ENCODE measurements around the gene OPCML.

OPCML gene

DNA sequence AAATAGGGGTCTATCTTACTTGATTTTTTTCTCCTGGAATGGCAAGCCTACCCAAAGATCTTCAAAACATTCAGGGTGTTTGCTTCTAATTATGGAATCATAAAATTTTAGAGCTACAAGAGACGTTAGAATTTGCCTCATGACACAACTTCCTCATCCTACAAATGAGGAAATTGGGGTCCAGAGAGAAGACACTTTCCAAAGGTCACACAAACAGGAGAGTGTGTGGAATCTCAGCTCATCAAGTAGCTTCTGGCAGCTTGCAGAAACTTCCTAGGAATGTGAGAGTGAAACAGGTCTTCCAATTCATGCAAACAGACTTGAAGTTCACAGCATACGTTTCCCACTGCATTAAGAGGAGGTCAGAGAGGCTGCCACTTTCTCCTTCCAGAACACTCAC, 976.0 kb downstream of the OPCML start:
- in situ Hi-C loops (cut with HindIII; ENCODE audit: low sequenced_read_pairs): no loop called here

DNA sequence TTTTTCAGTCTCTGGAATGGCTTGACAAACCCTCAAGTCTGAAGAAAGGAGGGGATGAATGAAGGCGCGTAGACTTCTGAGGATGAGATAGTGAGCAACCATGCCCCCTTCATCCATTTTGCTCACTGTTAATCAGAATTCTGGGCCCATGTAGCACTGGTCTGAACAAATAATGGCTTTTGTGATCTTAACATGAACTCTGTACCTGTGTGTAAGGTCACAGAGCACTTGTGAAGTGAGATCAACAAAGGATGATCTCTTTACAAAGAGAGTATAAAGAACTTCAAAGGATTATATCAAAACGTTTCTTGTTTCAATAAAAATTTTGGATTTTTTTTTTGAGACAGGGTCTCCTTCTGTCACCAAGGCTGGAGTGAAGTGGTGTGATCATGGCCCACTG, 976.7 kb downstream of the OPCML start:
- in situ Hi-C loops (cut with HindIII; ENCODE audit: low sequenced_read_pairs): no loop called here

DNA sequence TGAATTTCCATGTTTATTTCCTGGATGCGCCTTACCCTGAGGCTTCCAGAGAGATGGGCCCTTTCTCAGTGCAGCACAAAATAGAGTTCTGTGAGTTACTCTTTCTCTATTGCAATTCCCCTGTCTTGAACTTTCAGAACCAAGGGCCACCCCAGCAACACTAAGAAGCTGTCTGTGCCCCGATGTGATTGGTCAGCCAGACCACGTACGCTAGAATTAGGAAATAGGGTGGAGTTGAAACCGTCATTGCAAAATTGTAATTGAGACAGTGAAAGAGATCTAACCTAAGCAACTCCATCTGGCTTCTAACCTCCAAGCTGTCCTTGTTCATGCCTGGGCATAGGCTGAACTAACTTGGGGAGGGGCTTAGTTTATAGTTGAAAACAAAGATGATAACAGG, 981.3 kb downstream of the OPCML start:
- in situ Hi-C loops (cut with HindIII; ENCODE audit: low sequenced_read_pairs): no loop called here

DNA sequence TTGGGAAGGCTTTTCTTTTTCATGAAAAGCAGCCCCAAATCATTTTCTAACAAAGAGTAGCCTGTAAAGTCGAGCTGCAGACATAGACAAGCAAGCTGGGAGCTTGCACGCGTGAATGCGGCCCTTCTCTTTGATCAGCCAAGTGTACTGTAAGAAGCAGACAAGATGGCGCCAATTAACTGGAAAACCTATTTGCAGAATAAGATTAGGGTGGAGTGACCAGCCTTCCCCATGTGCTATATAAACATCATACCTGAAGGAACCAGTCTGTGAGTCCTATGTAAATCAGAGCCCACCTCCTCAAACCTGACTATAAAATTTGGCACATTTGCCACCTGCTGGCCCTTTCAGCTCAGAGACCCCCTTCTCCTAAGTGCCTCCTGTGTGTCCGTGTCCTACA, 982.7 kb downstream of the OPCML start:
- in situ Hi-C loops (cut with HindIII; ENCODE audit: low sequenced_read_pairs): no loop called here

DNA sequence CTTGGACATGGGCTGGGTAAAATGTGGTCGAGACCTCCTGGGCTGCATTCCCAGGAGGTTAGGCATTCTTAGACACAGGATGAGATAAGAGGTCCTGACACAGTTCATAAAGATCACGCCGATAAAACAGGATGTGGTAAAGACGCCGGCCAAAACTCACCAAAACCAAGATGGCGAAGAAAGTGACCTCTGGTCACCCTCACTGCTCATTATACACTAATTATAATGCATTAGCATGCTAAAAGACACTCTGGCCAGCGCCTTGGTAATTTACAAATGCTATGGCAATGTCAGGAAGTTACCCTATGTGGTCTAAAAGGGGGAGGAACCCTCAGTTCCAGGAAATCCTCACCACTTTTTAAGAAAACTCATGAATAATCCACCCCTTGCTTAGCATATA, 983.3 kb downstream of the OPCML start:
- in situ Hi-C loops (cut with HindIII; ENCODE audit: low sequenced_read_pairs): no loop called here

DNA sequence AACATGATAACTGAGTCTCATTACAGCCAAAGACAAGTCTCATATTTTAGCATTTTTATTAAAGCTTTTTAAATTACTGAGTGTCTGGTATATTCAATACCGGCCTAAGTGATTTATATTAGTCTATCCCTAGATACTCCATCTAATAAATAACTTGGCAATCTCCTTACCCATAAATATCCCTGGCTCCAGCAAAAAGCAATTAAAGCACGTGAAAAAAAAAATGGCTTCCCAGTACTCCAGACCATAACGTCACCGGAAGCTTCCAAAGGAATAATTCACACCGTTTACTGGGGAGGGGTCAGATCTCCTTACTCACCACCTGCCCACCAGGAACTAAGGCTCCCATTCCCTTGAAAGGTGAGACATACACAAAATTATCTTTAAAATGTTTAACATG, 988.3 kb downstream of the OPCML start:
- in situ Hi-C loops (cut with HindIII; ENCODE audit: low sequenced_read_pairs): no loop called here

DNA sequence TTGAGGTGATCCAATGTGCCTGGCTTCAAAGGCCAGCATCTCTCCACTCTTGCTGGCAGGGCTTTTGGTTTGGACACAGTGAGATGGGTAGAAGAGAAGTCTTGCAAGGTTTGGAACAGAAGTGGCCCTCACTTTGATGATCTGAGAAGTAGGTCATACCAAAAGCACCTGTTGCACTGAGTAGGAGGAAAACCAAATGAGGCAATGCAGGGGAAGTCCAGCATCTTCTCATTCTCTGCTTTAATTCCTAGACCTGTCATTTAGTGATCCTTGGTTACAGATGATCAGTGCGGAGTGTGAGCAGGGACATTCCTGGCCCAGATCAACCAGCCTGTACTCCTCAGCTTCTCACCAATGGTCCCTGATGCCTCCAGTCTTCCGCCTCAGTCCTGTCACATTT, 990.5 kb downstream of the OPCML start:
- in situ Hi-C loops (cut with HindIII; ENCODE audit: low sequenced_read_pairs): no loop called here

DNA sequence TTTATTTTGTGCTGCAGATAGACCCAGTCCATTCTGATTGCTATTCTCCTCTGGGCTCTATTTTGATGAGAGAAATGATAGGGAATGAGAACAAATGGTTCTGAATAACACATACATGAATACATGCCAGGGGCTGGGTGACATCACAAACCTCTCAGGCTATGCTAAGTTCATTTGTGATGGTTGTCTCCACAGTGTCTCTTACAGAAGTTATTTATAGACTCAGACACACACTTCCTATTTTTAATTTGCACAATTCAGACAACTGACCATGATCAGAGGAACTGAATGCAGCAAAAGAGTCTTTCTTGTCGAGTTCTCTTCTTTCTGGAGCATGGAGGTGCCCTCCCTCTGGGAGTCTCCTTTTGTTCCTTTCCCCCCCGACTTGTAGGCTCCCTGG, 991.7 kb downstream of the OPCML start:
- in situ Hi-C loops (cut with HindIII; ENCODE audit: low sequenced_read_pairs): no loop called here

DNA sequence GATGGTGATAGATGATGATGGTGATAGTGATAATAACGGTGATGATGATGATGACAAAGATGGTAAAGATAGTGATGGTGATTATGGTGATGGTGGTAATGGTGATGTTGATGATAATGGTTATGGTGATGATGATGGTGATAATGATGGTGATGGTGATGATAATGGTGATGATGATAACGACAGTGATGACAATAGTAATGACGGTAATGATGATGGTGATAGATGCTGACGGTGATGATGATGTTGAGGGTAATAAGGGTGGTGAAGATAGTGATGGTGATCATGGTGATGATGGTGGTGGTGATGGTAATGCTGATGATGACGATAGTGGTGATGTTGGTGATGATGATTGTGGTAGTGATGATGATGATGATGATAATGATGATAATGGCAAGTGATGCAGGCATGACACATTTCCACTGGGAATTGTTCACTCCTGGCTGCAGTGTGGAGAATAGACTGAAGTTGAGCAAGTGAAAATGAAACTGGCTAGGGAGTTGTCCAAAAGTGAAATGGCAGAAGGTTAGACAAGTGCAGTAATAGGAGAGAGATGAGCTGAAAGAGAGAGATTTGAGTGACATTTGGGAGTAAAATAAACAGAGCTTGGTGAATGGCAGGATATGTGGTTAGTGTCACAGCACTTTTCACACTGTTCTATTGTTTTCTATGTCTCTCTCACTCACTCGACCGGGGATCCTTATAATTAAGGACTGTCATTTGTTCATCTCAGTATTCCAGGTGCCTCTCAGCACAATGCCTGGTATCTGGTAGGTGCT, 992.5 kb downstream of the OPCML start:
- in situ Hi-C loops (cut with HindIII; ENCODE audit: low sequenced_read_pairs): no loop called here

DNA sequence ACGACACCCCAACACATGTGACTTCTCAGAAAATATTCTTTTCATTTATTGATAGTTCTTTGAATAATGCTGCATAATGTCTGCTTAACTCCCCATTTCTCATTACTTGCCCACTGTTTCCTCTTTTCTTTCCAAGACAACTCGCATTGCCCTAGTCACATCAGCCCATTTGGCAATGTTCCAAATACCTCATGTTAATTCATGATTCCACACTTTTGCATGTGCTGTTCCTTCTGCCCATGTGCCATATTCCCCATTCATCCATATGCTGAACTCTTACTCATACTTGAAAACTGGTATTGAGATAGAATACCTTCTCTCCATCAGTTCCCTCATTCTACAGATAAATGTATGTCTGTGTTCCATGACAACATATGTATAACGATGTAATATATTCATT, 993.7 kb downstream of the OPCML start:
- in situ Hi-C loops (cut with HindIII; ENCODE audit: low sequenced_read_pairs): no loop called here

DNA sequence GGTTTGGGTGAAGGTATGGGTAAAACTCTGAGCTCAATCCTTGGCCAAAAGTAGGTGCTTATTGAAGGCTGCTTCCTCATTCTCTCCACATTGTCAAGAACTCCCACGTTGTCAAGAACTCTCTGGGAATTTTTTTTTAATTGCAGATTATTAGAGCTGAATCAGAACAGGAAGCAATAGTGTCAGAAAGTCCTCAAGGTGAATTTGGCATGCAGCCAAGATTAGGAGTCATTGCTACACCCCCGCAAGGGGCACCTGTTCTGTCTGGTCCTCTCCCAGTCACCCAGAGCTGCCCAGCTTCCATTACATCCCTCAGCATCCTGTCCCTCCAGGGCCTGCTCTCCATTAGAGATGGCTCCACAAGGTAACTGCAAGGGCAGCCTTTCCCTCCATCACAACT, 996.5 kb downstream of the OPCML start:
- in situ Hi-C loops (cut with HindIII; ENCODE audit: low sequenced_read_pairs): no loop called here

DNA sequence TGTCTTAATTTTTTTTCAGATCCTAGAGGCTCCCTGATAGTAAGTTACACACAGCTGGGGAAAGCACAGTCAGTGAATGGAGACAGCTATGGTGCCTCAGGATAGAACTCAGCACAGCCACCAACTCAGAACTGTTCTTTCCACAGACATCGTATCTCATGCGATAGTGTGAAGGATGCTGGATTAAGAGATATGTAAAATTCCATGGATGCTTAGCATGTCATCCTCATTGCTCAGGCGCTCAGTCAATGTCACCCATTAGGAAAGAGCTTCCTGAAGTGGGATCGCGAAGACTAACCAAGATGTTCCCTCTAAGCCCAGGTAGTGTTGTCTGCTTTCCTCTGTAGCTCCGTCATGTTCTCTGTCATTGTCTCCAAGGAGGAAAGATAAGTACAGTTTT, 1000.4 kb downstream of the OPCML start:
- in situ Hi-C loops (cut with HindIII; ENCODE audit: low sequenced_read_pairs): no loop called here

DNA sequence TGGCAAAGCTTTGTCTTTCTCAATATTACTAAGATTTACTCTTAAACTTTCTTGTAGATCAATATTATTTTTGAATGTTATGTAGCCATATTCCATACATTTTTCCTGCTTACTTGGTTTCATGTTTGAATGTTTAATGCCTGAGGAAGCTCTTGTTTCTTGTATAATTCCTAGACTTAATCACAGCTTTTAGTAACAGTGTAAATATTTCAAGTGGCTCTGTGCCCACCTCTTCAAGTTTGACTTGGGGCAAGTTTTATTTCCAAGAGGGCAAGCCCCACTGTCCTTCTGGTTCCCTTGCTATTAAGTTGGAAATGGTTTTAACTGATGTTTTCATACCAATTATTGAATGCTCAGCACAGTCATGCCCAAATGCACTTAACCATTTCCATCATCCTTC, 1004.1 kb downstream of the OPCML start:
- in situ Hi-C loops (cut with HindIII; ENCODE audit: low sequenced_read_pairs): no loop called here

DNA sequence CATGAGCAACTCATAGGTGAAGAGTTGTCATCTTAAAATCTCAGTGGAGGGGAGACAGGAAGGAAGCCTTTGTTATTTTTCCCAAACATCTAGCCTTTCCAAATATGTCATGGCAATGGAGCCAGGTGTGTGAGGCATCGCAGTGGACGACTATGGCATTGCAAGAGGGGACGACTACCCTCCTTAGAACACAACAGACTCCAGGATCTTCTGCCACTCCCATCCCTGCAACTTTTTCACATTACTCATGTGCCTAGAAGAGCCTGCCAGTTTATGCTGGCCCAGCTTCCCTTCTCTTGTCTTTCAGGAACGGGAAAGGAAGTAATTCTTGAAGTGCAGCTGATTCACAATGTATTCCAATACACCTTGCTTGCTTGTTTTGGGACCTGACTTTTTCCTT, 1008.4 kb downstream of the OPCML start:
- in situ Hi-C loops (cut with HindIII; ENCODE audit: low sequenced_read_pairs): no loop called here

DNA sequence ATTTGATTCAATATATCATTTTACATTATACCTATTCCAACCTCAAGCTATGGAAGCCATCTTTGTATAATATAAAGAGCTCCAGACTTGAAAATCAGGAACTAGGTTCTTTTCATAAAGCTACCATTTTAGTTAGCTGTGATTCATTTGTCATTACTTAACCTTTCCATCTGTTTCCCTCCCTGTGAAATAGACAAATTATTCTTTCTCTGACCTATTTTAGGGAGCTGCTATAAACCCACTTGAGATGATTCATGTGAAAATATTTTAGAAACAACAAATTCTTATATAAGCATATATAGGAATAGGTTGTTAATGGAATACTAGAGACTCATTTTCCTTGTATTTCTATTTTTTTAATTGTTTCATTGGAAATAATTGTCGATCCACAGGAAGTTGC, 1012.1 kb downstream of the OPCML start:
- in situ Hi-C loops (cut with HindIII; ENCODE audit: low sequenced_read_pairs): no loop called here

DNA sequence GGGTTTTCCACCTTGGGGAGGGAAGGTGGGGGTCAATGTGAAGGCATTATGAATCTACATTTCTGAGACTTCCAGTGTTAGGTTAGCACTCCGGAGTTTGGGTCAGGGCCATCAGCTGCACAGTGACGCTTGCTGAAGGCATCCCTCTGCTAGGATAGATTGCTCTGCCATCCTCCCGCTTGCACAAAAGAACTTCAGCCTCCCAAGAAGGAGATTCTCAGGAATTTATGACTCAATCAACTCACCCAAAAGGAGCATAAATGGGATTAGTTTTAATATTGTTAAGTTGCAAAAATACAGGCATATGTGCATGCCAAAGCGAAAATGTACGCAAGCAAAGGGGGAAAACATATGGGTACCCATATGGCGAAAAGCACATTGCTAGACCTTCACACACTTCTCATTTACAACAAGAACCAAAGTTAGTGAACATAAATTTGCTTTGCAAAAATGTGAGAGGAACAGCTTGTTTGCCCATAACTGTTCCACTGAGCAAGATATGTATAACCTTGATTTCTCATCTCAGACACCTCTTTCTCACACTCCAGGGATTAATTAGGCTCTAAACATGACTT, 1013.0 kb downstream of the OPCML start:
- in situ Hi-C loops (cut with HindIII; ENCODE audit: low sequenced_read_pairs): no loop called here

DNA sequence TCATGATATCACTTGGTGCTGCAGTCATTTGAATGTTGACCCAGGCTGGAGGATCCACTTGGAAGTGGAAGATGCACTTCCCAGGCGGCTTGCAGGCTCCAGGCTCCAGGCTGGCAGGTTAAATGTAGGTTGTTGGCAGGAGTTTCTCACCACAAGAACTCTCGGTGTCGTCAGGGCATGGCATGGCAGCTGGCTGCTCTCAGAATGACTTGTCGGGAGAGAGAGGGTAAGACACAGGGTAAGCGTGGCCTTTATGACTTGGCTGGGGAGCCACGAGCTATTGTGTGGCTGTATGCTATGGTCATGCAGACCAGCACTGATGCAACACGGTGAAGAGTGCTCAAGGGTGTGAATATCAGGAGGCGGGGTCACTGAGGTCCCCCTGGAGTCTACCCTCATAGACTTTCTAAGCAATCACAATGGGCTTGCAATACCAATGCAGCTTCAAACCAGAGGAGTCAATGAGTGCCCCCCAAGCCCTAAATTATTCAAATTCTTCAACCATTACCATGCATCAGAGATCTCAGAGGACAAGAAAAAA, 1027.7 kb downstream of the OPCML start:
- in situ Hi-C loops (cut with HindIII; ENCODE audit: low sequenced_read_pairs): no loop called here

DNA sequence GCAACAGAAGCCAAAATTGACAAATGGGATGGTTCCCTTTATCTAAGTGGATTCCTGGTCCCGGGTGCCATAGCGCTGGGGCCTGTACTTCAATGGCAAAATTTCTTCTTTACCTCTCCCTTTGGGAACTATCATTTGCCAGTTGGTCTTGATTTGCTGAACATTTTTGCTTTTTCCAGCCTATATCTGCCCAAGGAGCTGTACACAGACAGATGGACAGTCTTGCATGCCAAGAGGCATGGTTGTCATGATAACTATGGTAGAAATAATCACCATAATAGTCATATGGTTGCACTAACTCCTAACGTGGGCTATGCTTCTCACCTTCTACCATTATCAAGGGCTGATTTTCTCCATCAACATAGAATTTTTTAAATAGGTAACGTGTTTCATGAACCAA, 1030.9 kb downstream of the OPCML start:
- in situ Hi-C loops (cut with HindIII; ENCODE audit: low sequenced_read_pairs): no loop called here

DNA sequence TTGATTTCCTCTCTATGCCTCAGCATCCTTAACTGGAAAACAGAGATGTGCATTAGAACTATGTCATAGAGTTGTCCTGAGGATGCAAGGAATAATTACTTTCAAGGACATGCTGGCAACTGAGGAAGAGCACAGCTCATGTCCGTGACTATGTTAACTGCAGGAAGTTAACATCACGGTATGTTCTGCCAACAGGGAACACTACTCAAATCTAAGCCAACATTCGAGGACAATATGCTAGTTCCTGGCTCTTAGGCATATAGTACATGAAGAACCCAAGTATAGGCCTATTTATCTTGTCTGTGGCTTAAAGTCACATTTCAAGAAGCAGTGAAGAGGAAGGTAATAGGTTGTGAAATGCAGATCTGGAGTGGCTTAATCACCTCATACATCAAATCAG, 1032.6 kb downstream of the OPCML start:
- in situ Hi-C loops (cut with HindIII; ENCODE audit: low sequenced_read_pairs): no loop called here

DNA sequence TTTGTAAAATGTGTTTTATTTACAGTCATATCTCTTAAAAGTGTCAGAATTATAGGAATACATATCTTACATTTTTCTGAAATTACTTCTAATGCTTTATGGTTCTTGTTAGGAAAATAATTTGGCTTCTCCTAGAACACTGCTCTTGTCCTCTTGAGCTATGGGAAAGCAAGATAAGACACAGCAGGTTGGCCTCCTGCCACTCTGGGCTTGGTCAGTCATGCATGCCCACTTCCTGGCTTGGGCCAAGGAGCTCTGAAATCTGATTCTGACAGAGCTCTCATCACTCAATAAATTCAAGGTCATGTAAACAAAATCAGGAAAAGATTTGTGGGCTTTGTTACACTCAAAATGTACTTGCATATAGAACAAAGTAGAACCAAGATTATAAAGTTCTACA, 1036.0 kb downstream of the OPCML start:
- in situ Hi-C loops (cut with HindIII; ENCODE audit: low sequenced_read_pairs): no loop called here

DNA sequence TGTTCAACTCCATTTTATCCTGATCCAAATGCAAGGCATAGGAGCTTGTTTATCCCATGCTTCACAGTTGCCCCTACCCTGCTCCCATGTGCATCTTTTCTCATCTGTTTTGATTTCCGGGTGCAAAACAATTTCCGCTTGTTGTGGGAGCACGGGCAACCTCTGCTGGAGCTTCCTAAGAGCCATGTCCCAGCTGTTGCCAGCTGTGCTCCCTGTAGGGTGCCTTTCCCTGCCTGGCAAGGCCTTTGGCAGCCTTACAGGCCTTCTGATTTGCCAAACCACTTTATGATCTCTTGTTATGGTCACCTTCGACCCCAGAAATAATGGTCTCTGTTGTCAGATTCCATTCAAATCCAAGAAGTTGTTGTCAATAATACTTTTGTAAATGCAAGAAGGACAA, 1038.5 kb downstream of the OPCML start:
- in situ Hi-C loops (cut with HindIII; ENCODE audit: low sequenced_read_pairs): no loop called here

DNA sequence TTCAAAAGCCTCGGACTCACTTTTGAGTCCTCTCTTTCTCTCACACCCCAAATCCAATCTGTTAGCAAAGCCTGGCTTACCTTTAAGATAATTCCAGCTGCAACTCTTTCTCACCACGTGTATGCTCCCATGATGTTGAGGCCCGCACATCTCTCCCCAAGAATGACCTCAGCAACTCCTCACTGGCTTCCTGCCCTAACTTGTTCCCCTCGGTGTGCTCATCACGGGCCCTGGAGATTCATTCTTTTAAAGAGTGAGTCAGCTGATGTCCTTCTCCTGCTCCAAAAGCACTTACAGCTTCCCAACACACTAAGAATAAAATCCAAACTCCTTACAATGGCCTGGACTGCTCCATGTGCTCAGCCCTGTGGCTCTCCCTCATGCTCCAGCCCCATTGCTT, 1041.3 kb downstream of the OPCML start:
- in situ Hi-C loops (cut with HindIII; ENCODE audit: low sequenced_read_pairs): no loop called here

DNA sequence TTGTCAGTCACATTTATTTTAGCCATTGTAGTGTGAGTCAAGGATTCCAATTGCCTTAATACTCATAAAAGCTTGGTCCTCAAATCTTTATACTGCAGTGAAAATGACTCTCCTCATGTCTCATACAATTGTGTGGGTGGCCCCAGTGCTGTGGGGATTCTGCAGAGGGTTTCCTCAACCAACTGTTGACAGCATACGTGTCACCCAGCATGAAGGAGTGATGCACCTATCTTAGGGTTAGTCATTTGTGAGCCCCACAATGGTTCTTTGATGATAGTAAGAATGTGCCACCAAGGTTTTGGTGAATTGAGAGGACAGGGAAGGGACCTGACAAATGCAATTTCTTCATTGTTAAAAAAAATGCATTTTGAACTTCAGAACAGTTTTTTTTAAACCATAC, 1046.2 kb downstream of the OPCML start:
- in situ Hi-C loops (cut with HindIII; ENCODE audit: low sequenced_read_pairs): no loop called here

Measured in DLD1 (cell line).